ENCODE results near the gene CENPO. TPM values are rescaled to one million over a fixed set of nuclear protein-coding genes. Genes with fewer than 3 reads are reported as not detected.

Gene CENPO
- total and polyA plus RNA-seq, 8 donors, result 9.9 to 33.2 (median 20.0) TPM

DNA sequence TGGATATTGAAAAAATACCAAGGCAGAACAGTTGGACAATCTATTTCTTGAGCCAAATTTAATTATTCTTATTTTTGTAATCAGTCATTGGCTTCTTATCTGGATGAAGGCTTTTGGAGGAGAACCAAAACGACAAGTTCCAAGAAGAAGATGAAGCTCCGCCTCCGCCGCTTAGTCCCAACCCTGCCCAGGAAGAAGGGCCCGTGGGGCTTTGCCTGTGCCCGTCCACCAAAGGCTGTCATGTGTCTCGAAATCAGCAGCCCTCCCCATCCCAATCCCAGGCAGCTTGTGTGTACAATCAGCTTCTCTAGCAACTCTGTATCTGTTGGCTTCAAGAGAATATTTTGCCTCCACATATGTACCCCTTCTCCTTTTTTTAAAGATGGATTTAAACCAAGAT, 24.6 kb upstream of the CENPO start:
- ATAC-seq (no peak), DNase-seq (peak in 1 of 4 donors; percentile 39)
- TF ChIP-seq CTCF (IDR thresholded peaks at IDR 0.05), result no peak
- Histone ChIP-seq H3K36me3 (peaks cover 0 to 52% of the 10 kb centered on the region in 2 donors), H3K9me3 (no peaks in the 10 kb centered on the region), H3K27me3 (no peaks in the 10 kb centered on the region), H3K4me1 (no peaks in the 10 kb centered on the region), H3K4me3 (no peak overlapping the region), H3K27ac (no peak overlapping the region)
- intact Hi-C loops (cut with DNase I), result no loop called here

- no peak for DNase-seq
- intact Hi-C loops (cut with DNase I), result no loop called here
Measured at GRCh38 chr2:24771061-24771460, 22.2 kb upstream of the CENPO start.

DNA sequence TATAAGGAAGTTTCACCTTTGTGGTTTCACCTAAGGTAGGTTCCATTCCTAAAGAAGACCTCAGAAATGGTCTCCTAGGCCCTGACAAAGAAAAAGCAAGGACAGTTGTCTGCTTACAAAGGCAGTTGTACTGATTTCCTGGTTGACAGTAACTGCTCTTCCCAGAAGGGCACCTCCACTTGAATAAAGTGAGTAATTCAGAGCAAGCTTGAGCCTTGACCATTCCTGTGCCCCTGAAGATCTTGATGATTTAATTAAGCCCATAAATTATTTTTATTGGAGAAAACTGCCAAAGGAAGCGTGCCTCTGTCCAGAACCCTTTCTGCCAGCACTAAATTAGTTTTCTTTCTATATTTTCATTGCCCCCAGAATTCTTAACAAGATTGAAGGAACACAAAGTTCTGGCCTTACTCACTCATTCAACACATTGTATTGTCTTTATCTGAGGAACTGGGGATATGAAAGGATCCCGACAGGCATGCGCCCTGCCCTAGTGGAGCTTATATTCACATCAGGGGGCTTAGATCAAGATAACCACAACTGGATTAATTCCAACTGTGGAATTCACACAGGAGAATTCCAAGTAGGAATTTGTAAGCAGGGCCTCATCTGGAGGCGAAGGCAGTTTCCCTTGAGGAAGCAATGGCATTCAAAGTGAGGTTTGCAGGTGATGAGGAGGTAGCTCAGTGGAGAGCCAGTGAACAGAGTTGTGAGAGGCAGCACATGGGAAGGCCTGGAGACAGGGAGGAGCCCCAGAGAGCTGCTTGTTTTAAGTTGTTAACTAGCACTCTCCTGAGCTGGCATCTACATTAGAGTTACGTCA, 21.2 kb upstream of the CENPO start:
- no peaks in the 10 kb centered on the region for H3K9me3 ChIP-seq
- H3K4me3 ChIP-seq, result no peak overlapping the region
- H3K27ac ChIP-seq, result no peak overlapping the region
- peak in 1 of 4 donors; percentile 71 for DNase-seq
- no peaks in the 10 kb centered on the region for H3K27me3 ChIP-seq
- peaks cover 0 to 28% of the 10 kb centered on the region in 2 donors for H3K36me3 ChIP-seq
- TF ChIP-seq CTCF (IDR thresholded peaks at IDR 0.05), result no peak
- ATAC-seq, result peak; percentile 95
- intact Hi-C loops (cut with DNase I), result no loop called here
- H3K4me1 ChIP-seq, result no peaks in the 10 kb centered on the region

More at GRCh38 chr2:24771061-24771460, 22.2 kb upstream of the CENPO start:
- H3K9me3 ChIP-seq, result no peaks in the 10 kb centered on the region
- no peak overlapping the region for H3K27ac ChIP-seq
- ATAC-seq, result no peak
- H3K27me3 ChIP-seq, result no peaks in the 10 kb centered on the region
- H3K36me3 ChIP-seq, result peaks cover 0 to 28% of the 10 kb centered on the region in 2 donors
- no peaks in the 10 kb centered on the region for H3K4me1 ChIP-seq
- no peak for TF ChIP-seq CTCF (IDR thresholded peaks at IDR 0.05)
- no peak overlapping the region for H3K4me3 ChIP-seq

DNA sequence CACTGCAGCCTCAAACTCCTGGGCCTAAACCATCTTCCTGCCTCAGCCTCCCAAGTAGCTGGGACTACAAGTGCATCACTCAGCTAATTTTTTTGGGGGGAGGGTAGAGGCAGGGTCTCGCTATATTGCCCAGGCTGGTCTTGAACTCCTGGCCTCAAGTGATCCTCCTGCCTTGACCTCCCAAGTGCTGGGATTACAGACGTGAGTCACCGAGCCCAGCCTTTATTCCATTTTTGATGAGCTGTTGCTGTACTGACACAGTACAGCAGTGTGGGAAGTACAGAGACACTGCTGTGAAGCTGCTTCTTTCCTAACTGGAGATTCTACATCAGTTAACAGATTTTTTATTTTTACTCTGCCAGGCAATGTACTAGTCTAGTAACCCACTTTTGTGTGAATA, 18.9 kb upstream of the CENPO start:
- peaks cover 0 to 7% of the 10 kb centered on the region in 2 donors for H3K4me1 ChIP-seq
- no peak overlapping the region for H3K27ac ChIP-seq
- ATAC-seq (no peak), DNase-seq (no peak)
- H3K36me3 ChIP-seq, result peaks cover 0 to 14% of the 10 kb centered on the region in 2 donors
- intact Hi-C loops (cut with DNase I), result no loop called here
- no peaks in the 10 kb centered on the region for H3K27me3 ChIP-seq
- H3K9me3 ChIP-seq, result no peaks in the 10 kb centered on the region
- no peak overlapping the region for H3K4me3 ChIP-seq
- no peak for TF ChIP-seq CTCF (IDR thresholded peaks at IDR 0.05)

- H3K27me3 ChIP-seq, result no peaks in the 10 kb centered on the region
- no peak overlapping the region for H3K4me3 ChIP-seq
- H3K9me3 ChIP-seq, result no peaks in the 10 kb centered on the region
- intact Hi-C loops (cut with DNase I), result no loop called here
- TF ChIP-seq CTCF (IDR thresholded peaks at IDR 0.05), result no peak
- DNase-seq (no peak), ATAC-seq (peak; percentile 88)
- no peaks in the 10 kb centered on the region for H3K36me3 ChIP-seq
- no peak overlapping the region for H3K27ac ChIP-seq
- H3K4me1 ChIP-seq, result peaks cover 0 to 10% of the 10 kb centered on the region in 2 donors
Measured at GRCh38 chr2:24779116-24779515, 14.1 kb upstream of the CENPO start.
